NCI-H2107 (cell line): ENCODE measurements around the gene ESRRG.

Experiments used
- DNase-seq: peaks from one replicate; lab custom pipeline; 2025; lab: John Stamatoyannopoulos, UW

ESRRG gene

DNA sequence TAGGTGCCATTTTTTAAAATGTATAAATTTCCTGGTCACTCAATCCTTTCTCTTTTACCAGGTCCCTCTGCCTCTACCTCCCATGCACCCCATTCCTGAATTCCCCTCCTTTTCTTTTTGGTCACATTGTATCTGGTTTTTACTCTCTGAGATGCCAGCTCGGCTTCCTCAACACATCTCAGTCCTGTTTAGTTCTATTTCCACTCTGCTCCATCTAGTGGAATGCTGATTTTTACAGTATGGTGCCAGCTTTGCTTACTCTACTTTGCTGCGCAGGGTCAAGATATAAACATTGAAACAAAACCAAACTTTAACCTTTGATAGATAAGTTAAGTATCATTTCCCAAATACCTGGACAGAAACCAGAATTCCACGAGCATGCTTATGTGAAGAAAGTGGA, 96.0 kb downstream of the ESRRG start:
- no peak for DNase-seq

DNA sequence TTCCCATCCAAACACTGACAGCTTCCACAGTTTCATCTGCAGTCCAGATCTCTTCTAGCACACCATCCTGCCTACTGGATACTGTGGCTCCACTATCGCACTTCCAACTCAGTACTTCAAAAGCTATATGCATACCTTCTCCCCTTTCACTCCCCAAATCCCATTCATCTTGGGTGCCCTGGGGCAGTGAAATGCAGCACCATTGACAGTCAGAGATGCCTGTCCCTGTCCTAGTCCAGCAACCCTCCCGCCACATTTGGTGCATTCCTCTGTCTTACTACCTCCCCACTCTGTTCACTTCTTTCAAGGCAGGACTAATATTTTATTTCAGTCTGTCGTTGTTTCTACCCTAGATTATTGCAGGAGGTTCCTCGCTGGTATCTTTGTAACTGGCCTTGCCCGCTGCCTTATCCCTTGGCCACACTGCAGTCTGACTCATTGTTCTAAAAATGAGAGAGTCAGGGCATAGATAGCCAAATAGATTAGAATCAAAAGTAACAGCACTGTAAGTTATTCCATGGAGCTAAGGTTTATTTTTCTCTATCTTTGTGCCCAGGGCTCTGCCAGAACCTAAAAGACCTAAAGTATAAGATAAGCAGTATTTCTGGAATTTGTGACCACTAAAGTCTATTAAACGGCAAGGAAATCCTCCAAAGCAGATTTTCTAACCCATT, 96.7 kb downstream of the ESRRG start:
- no peak for DNase-seq

DNA sequence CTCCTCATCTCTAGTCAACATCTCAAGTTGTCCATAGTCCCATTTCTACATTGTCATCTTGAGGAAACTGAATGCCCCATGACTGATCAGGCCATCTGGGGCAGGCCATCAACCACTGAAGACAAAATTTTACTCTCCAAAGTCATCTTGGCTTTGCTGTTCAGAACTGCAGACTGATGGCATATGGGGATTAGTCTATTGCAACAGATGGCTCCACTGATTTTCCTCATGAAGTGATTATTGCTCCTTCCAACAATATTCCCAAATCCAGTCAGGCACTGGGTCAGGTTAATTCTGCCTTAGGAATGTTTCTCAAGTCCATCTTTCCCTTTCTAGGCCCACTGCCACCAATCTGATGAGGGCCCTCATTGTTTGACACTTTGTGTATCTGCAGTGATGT, 101.7 kb downstream of the ESRRG start:
- DNase-seq = no peak

DNA sequence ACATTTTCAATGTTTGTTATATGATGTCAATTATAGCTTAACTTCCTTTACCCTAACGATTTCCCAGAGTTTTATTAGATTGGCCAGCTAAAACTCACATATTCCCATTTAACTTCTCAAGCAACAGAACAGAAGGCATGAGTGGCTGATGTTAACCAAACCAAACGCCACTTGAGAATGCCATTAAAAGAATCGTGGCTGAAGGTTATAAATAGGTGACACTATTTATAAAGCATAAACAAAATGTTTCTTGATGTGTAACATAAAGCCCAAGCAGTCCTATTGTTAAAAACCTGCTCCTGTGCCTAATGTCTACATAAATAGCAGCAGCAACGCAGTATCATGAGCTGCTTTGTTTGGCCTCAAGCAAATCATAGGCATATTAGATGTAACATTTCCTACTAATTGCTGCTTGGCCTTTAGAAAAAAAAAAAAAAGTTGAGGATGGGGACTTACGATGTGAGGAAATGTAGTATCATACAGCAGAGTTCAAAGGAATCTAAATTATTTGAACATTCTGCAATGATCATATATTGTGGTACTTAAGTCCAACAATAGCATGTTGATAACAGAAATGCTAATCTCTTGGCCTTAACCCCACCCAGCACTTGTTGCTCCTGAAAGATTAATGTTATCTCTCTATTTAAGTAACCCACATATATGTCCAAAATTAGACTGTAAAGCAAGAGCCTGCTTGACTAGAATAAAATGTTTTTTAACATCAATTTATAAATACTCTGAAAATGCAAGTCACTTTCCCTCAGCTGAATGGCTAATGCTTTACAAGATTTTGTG, 106.0 kb downstream of the ESRRG start:
- DNase-seq = peak; percentile 44

DNA sequence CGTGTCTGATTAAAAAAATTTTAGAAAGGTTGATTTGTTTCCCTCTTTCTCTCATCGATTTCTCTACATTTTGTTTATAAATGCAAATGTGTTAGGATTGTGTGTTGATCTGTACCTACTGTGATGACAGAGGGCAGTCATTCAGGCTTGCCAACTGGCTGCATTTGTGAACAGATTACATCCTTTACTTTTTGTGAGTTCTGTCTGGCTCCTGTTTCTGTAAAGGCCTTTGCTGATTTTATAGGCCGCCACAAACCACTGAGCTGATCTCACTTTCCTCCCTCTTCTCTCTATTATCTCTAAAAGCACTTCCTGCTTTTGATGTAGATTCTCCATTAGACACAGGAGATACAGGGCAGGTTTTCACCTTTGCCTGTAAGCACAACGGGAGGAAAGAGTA, 106.8 kb downstream of the ESRRG start:
- no peak for DNase-seq

DNA sequence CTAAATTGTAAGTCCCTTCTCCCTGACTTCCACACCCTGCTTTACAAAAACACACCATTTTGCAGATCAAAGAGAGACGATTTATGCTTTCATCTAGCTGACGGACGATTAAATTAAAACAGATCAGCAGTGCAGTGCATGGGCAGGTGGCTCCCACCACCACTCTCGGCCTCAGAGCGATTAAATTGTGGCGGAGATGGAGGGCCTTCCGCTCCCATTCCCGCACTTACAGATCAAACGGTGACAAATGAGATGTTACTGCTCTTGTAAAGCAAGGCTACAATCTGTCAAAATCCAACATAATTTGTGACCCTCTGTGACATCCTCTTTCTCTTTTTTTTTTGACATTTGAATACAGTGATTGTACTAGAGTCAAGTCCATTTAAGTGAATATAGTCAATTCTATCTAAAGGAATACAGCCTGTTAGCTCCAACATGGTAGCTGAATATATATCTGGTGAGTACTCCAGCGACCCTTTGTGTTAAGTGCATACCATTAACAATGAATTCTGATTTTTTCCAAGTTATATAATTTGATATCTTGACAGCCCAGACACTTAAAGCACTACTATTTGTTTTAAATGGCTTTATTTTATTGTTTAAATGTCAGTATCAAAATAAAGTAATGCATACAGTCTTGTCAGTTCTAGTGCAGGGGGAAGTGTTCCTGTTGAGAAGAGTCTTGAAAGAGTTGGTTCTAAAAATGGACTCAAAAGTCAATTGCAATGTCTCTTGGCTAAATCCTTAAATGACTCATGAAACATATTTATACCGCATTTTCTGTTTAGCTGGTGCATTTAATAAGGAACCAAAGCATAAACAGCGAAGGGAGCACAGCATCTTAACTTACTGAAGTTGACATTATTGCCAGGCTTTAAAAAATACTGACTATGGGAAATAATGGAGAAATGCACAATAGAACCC, 109.0 kb downstream of the ESRRG start:
- DNase-seq = no peak

DNA sequence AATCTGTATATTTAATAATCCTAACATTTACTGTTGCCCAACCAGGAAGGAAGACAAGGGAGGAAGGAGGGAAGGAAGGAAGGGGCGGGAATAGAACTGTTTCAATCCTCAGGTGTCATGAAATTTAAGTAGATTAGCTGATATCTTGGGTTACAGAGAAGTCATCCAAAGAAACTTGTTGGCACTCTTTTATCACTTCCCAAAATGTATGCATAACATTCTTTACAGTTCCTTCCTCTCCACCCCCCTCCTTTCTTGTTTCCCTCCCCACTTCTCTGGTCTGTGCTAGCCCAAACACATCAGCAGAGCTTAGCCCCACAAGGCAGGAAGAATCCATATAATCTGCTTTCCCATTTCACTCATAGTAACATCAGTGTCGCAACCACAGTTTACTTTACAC, 110.9 kb downstream of the ESRRG start:
- DNase-seq = no peak

DNA sequence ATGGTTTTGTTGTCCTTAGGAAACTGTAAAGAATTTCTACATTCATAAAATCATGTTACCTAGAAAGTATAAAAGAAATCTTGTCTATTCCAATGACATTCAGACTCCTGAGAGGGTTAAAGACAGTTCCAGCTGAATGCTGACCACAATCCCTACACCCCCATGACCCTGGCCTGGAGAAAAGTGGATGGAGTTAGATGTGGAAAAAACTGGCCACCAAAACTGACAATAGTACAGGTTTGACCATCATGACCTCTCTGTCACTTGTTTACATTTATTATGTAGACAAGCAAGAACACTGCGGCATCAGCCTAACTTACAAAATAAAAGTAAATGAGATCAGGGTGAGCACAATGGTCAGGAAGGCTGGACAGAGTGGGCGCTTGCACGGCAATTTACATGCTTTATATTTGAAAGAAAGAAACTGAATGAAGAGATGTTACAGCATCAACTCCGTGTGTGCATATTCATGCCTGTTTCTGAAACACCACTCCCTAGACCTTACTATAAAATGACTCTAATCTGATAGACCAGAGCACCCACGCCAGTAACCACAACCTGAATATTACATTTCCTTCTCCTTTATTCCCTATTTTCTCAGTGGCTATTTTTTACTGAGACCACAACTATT, 116.0 kb downstream of the ESRRG start:
- no peak for DNase-seq

DNA sequence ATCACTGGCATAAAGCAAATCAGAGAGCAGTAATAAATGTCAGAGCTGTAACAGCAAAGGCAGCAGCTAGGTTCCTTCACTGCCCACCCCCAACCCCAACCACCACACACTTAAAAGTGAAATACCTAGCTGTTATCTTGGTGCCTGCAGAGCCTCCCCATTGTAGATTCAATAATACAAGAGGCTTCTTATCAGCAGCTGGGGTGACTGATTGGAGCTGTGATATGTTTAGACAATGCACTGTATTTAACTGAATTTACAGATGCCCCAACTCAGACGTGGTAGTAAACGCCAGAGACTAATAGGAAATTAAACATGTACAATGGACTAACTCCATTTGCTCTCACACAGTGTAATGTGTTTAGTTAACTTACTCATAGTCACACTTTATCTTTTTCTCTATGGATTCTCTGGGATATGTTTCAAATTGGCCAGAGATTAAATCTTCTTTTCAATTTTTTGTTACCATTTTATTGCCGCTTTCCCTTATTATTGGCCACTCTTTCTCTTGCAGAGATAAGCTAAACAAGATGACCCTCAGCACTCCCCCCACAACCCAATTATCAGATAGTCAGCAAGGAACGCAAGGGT, 117.1 kb downstream of the ESRRG start:
- DNase-seq = no peak

DNA sequence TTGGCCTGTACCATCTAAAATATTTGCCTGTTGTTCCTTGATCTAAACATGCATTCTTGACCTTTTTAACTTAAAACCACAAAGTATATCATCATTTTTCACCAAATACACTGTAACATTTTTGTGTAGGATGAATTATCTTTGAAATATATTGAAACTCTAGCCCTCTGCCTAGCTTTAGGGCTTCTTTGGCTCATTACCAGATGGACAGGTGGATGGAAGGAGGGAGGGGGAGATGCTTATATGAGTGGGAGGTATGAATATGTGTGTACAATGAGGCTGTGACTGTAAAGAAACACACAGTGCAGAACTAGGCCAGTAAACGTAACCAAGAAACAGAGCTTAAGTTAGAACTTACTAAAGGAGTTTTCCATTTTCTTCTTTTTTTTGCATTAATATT, 118.5 kb downstream of the ESRRG start:
- no peak for DNase-seq

DNA sequence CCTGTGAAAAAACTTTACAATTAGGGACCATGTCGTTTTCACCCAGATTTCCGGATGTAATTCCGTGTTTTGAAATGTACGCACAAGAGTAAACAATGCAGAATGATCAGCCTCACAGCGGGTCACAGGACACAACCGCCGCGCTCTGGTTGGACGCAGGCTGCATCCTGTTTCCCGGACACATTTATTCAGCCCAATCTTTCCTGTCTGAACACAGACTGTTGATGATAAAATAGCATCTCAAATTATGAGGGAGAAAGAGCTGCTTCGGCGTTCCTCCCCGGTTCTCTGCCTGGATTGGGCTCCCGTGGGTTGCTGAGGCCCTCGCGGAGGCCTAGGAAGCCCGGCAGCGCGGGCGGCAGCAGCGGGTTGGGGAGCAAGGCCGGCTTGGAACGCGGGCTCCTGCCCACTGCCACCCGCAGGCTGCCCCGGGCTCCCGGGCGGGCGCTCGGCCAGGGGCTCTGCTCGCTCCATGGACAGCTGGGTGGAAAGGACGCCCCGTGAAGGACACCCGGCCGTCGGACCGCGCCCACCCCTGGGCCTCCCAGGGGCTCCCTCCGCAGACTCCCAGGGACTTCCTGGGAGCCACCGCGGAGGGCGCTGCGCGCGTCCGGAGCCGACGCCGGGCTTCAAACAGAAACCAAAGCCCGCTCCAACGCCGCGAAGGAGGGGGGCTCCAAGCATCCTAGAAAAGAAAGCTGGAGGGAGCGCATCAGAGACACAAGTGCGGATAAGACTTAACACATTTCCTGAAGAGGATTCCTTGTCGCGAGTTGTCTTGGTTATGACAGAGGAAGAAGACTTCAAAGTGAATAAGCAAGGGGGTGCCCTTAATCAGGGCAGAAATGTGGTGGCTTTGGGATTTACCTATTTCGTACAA, 122.3 kb downstream of the ESRRG start:
- DNase-seq = peak; percentile 68

DNA sequence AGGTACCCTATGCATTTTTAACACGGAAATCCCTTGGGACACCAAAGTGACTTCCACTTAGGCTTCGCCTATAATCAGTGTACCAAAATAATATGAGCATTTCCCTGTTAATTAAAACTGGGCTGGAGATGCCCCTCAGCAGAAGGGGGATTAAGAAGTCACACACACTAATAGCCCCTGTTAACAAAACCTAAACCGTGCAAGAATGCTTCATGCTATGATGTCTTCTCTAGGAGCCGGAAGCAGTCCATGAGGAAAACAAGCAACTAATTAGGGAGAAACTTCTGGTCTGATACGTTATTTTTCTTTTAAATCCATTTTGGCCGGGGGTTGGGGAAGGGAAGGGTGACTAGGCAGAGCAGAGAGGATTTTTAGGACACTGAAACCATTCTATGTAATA, 123.4 kb downstream of the ESRRG start:
- DNase-seq = no peak

DNA sequence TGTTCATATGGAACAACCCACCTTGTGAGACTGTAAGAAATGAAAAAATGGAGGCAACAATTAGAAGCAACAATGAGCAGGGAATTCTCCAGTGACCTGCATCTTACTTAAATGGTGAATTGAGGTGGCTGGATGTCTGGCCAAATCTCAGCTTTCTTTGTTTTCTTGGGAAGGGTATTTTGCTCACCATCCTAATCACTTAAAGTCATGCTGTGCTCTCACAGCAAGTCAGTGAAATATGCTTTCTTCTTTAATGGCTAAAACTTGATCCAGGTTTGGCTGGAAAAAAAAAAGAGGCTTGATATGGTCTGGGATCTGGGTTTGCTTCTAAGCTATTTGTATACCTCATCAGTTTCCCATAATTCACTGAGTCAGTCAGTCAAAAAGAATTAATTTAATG, 124.8 kb downstream of the ESRRG start:
- DNase-seq = no peak

DNA sequence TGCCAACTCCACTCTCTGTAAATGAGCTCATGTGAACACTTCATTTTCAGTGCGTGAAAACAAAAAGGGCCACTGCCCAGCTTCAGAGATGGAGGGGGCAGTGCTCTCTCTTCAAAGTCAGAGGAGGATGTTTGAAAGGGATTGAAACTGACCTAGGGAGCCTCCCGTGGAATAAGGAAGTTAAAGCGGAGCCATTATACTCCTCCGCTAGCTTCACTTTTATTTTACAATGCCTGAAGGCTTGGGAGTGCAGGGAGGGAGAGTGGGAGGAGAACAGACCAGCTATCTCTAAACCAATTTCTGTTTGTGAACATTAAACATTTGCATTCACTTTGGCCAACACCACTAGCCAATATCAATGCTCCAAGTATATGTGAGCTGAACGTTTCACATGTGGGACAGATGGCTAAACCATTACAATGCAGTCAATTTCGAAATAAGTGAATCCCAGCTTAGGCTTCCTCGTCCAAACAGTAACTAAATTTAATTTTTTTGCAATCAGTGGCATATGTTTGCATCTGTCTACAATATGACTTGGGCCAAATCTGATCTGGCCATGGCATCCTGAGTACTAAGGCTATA, 126.9 kb downstream of the ESRRG start:
- DNase-seq = no peak

DNA sequence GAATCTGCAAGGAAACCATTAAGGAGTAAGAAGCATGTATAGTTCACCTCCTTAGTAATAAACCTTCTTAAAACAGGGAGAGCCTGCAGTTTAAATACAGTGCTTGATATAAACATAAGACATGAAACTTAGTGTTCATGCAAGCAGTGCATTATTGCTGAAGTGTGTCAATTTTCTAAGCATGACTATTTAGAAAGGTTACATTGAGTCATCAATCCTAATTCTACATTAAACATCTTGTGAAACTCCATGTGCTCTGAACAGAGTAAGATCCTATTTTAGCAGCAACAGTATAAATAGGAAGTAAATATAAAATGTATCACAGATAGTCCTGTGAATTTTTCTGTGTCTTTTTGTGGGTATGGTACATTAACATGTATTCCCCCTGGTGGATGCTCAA, 135.5 kb downstream of the ESRRG start:
- DNase-seq = no peak

DNA sequence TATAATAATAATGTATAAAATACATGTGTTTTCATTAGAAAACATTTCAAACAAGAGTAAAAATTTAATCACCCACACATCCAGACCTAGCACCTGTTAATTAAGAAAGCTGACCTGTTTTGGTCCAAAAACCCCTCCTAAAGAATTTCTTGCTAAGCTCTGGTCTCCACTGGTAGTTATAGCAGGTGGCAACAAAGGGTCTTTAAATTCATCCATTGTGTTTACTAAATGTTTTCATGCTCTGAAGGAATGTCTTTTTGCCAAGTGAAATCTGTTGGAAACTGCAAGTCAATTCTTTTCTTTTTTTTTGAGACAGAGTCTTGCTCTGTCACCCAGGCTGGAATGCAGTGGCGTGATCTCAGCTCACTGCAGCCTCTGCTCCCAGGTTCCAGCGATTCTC, 141.1 kb downstream of the ESRRG start:
- DNase-seq = no peak

DNA sequence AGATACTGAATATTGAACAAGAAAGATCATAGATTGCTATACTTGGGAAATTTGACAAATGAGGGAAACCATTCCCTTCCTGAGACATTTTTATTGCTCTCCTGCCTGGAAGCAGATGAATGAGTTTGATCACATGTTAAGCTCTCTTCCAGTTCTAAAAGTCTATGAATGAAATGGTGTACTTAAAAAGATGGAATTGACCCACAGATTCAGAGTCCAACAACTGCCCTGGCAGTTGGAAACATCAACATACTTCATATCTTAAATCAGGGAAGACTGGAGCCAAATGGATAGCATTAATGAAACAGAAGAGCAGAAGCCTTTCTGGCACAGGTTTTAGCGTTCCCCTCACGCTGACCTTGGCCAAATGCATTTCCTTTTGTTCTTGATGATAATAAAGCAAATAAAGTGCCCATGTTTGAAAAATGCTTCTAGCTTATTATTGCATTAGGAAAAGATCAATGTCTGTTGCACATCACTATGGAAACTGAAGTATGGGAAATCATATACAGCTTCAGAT, 142.6 kb downstream of the ESRRG start:
- DNase-seq = no peak

DNA sequence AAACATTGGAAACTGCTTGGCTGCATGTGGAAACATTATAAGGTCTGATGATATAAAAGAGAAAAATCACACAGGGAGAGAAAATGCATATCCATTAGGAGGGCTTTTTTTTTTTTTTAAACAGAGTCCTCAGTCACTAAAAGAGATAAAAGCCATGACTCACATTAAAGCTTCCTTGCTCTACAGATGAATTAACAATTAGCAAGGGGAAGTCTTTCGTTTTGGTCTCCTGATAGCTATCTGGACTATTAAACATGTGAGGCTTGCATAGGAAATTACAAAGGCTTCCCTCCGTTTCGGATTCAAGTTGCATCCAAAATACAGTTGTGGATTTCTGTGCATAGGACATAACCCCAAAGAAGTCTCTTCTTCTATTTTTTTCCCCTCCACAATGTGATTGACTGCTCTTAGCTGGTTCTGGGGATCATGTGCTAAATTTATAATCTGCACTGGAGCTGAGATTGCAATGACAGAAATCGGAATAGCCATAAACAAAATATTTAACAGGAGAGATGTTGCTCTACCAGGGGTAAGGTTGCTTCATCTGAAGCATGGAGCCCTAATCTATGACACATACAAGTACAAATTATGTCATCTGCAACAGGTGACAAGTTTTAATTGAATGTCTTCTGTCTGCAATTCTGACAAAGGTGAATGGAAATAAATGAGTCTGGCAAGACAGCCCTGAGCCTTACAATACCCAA, 146.8 kb downstream of the ESRRG start:
- DNase-seq = no peak

DNA sequence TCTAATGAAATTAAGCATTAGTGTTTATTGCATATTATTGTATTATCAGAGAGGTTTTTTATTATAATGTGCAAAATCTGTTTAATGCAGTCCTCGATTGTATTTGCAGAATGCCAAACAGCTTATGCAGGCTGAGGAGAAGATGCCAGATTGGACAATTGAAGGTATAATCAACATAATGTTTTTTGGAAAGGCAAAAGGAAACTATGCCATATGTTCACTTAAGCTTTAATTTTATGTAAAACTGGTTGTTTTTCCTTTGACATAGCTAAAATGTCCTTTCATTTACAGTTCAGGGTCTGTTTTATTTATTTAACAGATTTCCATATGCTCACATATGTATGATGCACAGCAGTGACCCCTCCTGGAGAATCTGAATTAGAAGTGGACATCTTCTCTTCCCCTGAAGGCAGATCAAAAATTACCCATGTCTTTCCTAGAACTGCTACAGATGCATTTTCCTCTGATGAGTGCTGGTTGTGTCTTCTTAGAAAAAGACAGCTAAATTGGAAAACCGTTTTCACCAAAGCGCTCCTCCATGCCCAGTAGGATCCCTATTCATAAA, 156.5 kb downstream of the ESRRG start:
- DNase-seq = no peak
